ENCODE results near the gene MKX. TPM values are rescaled to one million over a fixed set of nuclear protein-coding genes. Genes with fewer than 3 reads are reported as not detected.

Gene MKX
- total and polyA plus RNA-seq, 7 donors = 0.01 to 0.24 (median 0.07) TPM; not detected in 1

- no peak for DNase-seq
- 89 to 93% (median 93%) methylated on average over 5 of the region's 5 CpGs for WGBS, 3 donors
- Histone ChIP-seq H3K36me3 (ENCODE audit: insufficient read depth in 1 of 2, low read depth in 1 of 2) (no peaks in the 10 kb centered on the region), H3K4me3 (no peak overlapping the region), H3K4me1 (no peaks in the 10 kb centered on the region), H3K27me3 (ENCODE audit: insufficient read depth in 3 of 3, low read length in 2 of 3) (no peaks in the 10 kb centered on the region), H3K9me3 (no peaks in the 10 kb centered on the region), H3K27ac (no peak overlapping the region)
- ATAC-seq = no peak
- no peak for TF ChIP-seq CTCF (IDR thresholded peaks at IDR 0.05)
- intact Hi-C loops (cut with DNase I) = no loop called here
These were observed 15.2 kb upstream of the MKX start for GRCh38 chr10:27760867-27761266.

GRCh38 chr10:27759483-27760272 is 14.1 kb upstream of the MKX start:
- Histone ChIP-seq H3K36me3 (ENCODE audit: insufficient read depth in 1 of 2, low read depth in 1 of 2) (no peaks in the 10 kb centered on the region), H3K4me1 (no peaks in the 10 kb centered on the region), H3K9me3 (no peaks in the 10 kb centered on the region), H3K27me3 (ENCODE audit: insufficient read depth in 3 of 3, low read length in 2 of 3) (no peaks in the 10 kb centered on the region), H3K4me3 (no peak overlapping the region), H3K27ac (no peak overlapping the region)
- DNase-seq (no peak), ATAC-seq (no peak)
- intact Hi-C loops (cut with DNase I) = no loop called here
- WGBS, 3 donors = 56 to 65% (median 61%) methylated on average over 5 of the region's 5 CpGs
- TF ChIP-seq CTCF (IDR thresholded peaks at IDR 0.05) = no peak

GRCh38 chr10:27752673-27753237 is 7.1 kb upstream of the MKX start:
- 76 to 90% (median 90%) methylated on average over 3 of the region's 3 CpGs for WGBS, 3 donors
- Histone ChIP-seq H3K27ac (no peak overlapping the region), H3K27me3 (ENCODE audit: insufficient read depth in 3 of 3, low read length in 2 of 3) (peaks cover 0 to 30% (median 4%) of the 10 kb centered on the region in 3 donors), H3K36me3 (ENCODE audit: insufficient read depth in 1 of 2, low read depth in 1 of 2) (no peaks in the 10 kb centered on the region), H3K4me3 (no peak overlapping the region), H3K9me3 (no peaks in the 10 kb centered on the region), H3K4me1 (no peaks in the 10 kb centered on the region)
- ATAC-seq (no peak), DNase-seq (no peak)
- no peak for TF ChIP-seq CTCF (IDR thresholded peaks at IDR 0.05)
- intact Hi-C loops (cut with DNase I) = no loop called here

GRCh38 chr10:27748601-27749000 is 3.0 kb upstream of the MKX start:
- no peaks in the 10 kb centered on the region for H3K36me3 ChIP-seq (ENCODE audit: insufficient read depth in 1 of 2, low read depth in 1 of 2)
- 67 to 72% (median 71%) methylated on average over 4 of the region's 4 CpGs for WGBS, 3 donors
- no peak overlapping the region for H3K4me3 ChIP-seq
- peaks cover 4 to 70% (median 25%) of the 10 kb centered on the region in 3 donors for H3K27me3 ChIP-seq (ENCODE audit: insufficient read depth in 3 of 3, low read length in 2 of 3)
- intact Hi-C loops (cut with DNase I) = loop anchor here in 1 of 2 donors (10.0 kb wide), 1 partner anchor 636 kb away; no protein-coding TSS in a partner anchor
- ATAC-seq = no peak
- H3K4me1 ChIP-seq = peaks cover 18% of the 10 kb centered on the region
- H3K9me3 ChIP-seq = no peaks in the 10 kb centered on the region
- H3K27ac ChIP-seq = no peak overlapping the region
- DNase-seq = no peak
- no peak for TF ChIP-seq CTCF (IDR thresholded peaks at IDR 0.05)
